GM12801 (cell line): ENCODE measurements around the gene FOSL2.

Source experiments
- CTCF ChIP-seq: IDR thresholded peaks from one replicate; pipeline ENCODE4 v1.5.1; 2011; ENCODE audit warnings: control low read depth; ENCODE audit not compliant: insufficient read length; ENCODE audit errors: extremely low read depth

FOSL2 gene

DNA sequence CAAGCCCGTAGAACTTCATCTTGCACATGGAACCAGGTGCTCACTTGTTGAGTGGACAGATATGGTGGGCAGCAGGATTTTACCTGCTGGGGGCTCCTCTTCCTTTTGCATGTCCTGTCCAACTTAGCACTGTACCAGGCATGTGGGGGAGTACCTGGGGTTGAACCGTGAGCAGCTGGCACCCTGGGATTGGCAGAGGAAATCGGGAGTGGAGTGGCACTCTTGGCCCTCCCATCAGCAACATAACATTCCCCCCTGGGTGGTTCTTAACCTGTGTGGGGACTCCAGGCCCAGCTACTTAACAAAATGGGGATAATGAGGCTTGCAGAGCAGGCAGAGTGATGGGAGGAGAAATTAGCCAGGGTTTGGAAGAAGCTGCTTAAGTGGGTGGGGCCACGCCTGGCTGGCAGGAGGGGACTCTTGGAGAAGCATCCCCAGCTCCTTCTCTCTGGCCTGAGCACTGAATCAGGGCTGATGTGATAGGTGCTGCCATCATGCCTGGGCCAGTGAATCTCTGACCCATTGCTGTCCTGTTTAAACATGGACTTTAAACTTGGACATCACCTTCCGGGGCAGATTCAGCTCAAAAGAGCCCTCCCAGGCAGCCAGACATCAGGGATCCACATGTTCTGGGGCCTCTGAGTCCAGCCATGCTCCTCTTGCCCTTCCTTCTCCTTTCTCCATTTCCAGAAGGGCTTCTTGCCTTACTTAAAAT is 15.5 kb downstream of the FOSL2 start:
- TF ChIP-seq CTCF = no peak

- TF ChIP-seq CTCF = no peak
These were observed 16.3 kb downstream of the FOSL2 start for GRCh38 chr2:28408764-28409599.

GRCh38 chr2:28411166-28411755 is 18.6 kb downstream of the FOSL2 start:
- TF ChIP-seq CTCF = no peak

DNA sequence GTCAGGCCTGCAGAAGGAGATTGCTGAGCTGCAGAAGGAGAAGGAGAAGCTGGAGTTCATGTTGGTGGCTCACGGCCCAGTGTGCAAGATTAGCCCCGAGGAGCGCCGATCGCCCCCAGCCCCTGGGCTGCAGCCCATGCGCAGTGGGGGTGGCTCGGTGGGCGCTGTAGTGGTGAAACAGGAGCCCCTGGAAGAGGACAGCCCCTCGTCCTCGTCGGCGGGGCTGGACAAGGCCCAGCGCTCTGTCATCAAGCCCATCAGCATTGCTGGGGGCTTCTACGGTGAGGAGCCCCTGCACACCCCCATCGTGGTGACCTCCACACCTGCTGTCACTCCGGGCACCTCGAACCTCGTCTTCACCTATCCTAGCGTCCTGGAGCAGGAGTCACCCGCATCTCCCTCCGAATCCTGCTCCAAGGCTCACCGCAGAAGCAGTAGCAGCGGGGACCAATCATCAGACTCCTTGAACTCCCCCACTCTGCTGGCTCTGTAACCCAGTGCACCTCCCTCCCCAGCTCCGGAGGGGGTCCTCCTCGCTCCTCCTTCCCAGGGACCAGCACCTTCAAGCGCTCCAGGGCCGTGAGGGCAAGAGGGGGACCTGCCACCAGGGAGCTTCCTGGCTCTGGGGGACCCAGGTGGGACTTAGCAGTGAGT is 19.4 kb downstream of the FOSL2 start:
- TF ChIP-seq CTCF = no peak

DNA sequence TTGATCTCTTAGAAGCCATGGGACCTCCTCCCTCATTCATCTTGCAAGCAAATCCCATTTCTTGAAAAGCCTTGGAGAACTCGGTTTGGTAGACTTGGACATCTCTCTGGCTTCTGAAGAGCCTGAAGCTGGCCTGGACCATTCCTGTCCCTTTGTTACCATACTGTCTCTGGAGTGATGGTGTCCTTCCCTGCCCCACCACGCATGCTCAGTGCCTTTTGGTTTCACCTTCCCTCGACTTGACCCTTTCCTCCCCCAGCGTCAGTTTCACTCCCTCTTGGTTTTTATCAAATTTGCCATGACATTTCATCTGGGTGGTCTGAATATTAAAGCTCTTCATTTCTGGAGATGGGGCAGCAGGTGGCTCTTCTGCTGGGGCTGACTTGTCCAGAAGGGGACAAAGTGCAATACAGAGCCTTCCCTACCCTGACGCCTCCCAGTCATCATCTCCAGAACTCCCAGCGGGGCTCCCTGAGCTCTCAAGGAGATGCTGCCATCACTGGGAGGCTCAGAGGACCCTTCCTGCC is 20.0 kb downstream of the FOSL2 start:
- TF ChIP-seq CTCF = no peak

GRCh38 chr2:28413152-28413898 is 20.7 kb downstream of the FOSL2 start:
- no peak for TF ChIP-seq CTCF
